ENCODE results near the gene GPR39.

GPR39 gene

GRCh38 chr2:132560562-132560961 is 144.0 kb downstream of the GPR39 start:
- no peak for DNase-seq (ENCODE audit: low read depth in 2 of 2, low spot score in 1 of 2)

- no peak for DNase-seq (ENCODE audit: low read depth in 2 of 2, low spot score in 1 of 2)
Observed at GRCh38 chr2:132562245-132562644, 145.6 kb downstream of the GPR39 start.

DNA sequence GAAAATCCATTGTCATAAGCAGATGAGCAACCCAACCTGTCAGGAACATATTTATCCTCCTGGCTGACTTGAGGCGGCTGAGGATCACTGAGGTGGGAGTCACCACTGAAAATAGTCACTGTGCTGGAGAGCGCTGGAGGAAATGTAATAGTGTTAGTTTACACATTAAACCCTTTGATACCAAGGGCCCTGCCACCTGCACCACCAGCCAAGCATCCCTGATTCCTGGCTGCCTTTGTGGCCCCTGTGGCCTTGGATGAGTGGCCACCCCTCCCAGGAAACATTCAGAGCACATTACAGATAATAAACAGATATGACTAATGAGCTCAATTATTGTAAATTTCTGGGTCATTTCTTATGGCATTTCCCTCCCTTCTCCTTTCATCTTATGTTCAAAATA is 147.5 kb downstream of the GPR39 start:
- DNase-seq (ENCODE audit: low read depth in 2 of 2, low spot score in 1 of 2), result no peak

DNA sequence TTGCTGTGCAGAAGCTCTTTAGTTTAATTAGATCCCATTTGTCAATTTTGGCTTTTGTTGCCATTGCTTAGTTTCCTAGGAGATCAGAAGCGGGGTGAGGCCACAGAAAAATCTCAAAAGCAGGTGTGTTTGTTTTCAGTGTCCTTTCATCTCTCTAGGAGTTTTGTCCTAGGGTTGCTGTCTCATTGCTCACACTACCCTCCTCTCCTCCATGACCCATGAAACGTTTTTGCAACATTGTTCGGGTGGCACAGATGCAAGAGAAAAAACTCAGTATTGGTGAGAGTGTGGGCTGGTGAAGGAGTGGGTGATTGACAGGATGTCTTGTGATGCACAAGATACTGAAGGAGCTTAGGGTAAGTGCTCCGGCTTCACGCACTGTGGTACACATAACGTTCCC is 149.8 kb downstream of the GPR39 start:
- no peak for DNase-seq (ENCODE audit: low read depth in 2 of 2, low spot score in 1 of 2)

GRCh38 chr2:132567682-132568081 is 151.1 kb downstream of the GPR39 start:
- no peak for DNase-seq (ENCODE audit: low read depth in 2 of 2, low spot score in 1 of 2)

- DNase-seq (ENCODE audit: low read depth in 2 of 2, low spot score in 1 of 2), result no peak
Observed at GRCh38 chr2:132568656-132569055, 152.1 kb downstream of the GPR39 start.

GRCh38 chr2:132573444-132574007 is 156.9 kb downstream of the GPR39 start:
- no peak for DNase-seq (ENCODE audit: low read depth in 2 of 2, low spot score in 1 of 2)

DNA sequence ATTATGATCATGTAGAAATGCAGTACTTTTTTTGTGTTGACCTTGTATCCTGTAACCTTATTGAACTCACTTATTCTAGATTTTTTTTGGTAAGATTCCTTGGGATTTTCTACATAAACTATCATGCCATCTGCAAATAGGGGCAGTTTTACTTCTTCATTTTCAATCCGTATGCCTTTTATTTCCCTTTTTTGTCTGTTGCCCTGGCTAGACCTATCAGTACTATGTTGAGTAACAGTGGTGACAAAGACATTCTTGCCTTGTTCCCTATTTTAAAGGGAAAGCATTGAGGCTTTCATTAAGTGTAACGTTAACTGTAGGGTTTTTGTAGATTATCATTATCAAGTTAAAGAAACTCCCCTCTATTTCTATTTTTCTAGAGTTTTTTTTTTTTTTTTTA is 161.1 kb downstream of the GPR39 start:
- no peak for DNase-seq (ENCODE audit: low read depth in 2 of 2, low spot score in 1 of 2)

- no peak for DNase-seq (ENCODE audit: low read depth in 2 of 2, low spot score in 1 of 2)
Observed at GRCh38 chr2:132581591-132581990, 165.0 kb downstream of the GPR39 start.

GRCh38 chr2:132581991-132582738 is 165.6 kb downstream of the GPR39 start:
- no peak for DNase-seq (ENCODE audit: low read depth in 2 of 2, low spot score in 1 of 2)

- DNase-seq (ENCODE audit: low read depth in 2 of 2, low spot score in 1 of 2), result no peak
Observed at GRCh38 chr2:132583666-132584360, 167.2 kb downstream of the GPR39 start.

DNA sequence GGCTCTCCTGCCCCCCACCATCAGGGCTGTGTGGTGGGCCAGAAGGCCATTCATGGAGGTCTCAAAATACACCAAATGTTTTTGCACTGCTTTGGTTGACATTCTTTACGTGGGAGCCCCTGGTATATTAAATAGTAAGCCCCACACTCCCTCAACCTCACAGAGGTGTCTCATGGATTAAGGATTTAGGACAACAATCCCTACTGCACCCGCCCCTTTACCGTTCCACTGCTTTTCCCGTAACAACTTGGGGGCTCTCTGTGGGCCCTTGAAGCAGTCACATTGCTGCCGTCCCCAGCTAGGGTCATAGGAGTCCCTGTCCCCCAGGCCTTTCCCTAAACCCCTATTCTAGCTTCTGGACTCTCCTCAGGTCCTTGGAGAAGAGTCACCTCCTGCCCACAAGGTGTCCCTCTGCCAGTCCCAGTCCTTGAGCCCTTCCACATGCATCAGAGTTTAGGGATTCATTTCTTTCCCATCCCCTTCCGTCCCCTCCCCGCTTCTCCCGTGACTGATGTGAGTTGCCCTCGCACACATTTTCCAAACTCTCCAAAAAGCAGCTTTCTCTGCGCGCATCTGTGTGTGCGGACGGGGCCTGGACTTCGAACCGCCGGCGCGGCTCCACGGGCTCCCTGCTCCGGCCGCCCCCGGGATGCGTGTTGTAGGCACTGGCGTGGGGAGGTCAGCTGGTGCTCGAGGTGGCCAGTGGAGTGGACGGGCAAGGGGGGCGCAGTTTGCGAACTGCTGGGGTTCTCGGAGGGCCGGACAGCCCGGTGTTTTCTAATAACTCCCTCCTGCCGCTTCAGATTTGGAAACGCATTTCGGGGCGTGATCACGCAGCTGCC is 168.6 kb downstream of the GPR39 start:
- DNase-seq (ENCODE audit: low read depth in 2 of 2, low spot score in 1 of 2), result no peak

DNA sequence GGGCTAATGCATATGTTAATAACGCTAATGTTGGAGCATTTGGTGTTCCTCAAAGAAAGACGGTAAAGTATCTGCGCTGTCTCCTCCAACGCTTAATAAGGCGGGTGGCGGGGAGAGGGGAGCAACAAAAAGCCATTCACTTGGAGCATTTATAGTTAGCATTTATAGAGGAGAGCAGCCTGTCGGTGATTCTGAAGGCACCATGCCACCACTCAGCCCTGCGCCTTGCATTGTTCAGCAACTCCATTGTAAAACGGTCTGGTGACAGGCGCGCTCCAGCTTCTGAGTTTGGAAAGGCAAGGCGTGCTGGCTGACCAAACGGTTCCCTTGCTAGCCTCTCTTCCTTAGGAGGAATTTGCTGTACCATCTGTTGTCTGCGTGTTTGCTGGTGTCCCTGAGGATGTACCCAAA is 169.5 kb downstream of the GPR39 start:
- no peak for DNase-seq (ENCODE audit: low read depth in 2 of 2, low spot score in 1 of 2)

DNA sequence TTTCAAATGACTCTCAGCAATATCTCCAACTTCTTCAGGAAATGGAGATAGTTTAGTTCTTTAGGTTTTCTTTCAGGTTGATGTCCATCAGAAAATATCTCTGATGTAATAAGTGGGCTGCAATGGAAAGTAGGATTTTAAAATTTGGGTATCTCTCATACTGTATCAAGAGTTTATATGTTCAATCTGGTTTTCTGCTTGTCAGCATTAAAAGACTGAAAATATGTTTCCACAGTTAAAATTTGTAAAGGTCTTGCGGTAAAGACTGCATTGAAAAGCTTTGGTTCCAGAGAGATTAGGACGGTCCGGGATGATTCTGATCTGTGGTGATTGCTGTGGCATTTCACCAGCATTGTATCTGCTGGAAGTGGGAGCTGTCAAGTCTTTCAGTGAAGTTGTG is 170.2 kb downstream of the GPR39 start:
- no peak for DNase-seq (ENCODE audit: low read depth in 2 of 2, low spot score in 1 of 2)

GRCh38 chr2:132588576-132588975 is 172.0 kb downstream of the GPR39 start:
- no peak for DNase-seq (ENCODE audit: low read depth in 2 of 2, low spot score in 1 of 2)

- no peak for DNase-seq (ENCODE audit: low read depth in 2 of 2, low spot score in 1 of 2)
Observed at GRCh38 chr2:132589111-132589830, 172.7 kb downstream of the GPR39 start.

GRCh38 chr2:132589966-132590365 is 173.4 kb downstream of the GPR39 start:
- DNase-seq (ENCODE audit: low read depth in 2 of 2, low spot score in 1 of 2), result no peak

DNA sequence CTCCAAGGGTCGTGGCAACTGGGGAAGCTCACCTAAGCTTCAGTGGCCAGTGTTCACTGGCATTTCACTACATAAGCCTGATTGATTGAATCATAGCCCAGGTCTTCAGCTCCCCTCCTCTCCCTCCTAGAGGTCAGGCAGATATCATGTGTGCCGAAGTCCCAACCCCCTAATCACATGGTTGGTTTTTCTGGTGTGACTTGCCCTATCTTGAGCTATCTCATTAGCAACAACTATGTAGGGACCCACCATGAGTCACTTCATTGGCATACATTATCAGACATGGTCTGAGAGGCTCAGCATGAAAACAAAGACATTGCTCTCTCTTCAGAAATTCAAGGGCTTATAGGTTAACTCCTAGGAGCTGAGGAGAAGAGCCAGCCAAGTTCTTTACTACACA is 176.6 kb downstream of the GPR39 start:
- DNase-seq (ENCODE audit: low read depth in 2 of 2, low spot score in 1 of 2), result no peak

- DNase-seq (ENCODE audit: low read depth in 2 of 2, low spot score in 1 of 2), result no peak
Observed at GRCh38 chr2:132595186-132595585, 178.6 kb downstream of the GPR39 start.

- DNase-seq (ENCODE audit: low read depth in 2 of 2, low spot score in 1 of 2), result no peak
Observed at GRCh38 chr2:132595693-132596092, 179.1 kb downstream of the GPR39 start.

GRCh38 chr2:132597166-132597565 is 180.6 kb downstream of the GPR39 start:
- no peak for DNase-seq (ENCODE audit: low read depth in 2 of 2, low spot score in 1 of 2)

Measured in stimulated activated CD8-positive, alpha-beta memory T cell treated with anti-CD3 and anti-CD28 coated beads, Interleukin-4, amount 100 ng/mL, for 1 hour (primary cell).